Measurements from ENCODE around the gene FAM107B.

The FAM107B gene

DNA sequence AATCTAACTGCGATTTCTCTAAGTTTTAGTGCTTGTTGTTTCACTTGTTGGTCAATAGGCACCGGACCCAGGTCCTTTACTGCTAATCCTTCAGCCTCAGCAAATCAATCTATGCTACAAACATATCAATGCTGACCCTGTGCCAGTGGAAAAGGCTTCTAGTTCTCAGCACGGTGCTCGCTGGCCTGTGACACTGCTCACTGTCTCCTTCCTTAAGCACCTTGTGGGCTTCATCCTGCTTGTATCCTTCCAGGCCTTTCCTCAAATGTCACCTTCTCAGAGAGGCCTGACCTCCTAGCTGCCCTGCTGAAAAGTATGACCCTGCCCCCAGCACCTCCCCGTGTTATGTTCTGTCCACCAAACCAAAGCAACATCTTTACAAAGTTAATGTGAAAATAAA, 242.7 kb downstream of the FAM107B start:
- TF ChIP-seq, protein P1, sequence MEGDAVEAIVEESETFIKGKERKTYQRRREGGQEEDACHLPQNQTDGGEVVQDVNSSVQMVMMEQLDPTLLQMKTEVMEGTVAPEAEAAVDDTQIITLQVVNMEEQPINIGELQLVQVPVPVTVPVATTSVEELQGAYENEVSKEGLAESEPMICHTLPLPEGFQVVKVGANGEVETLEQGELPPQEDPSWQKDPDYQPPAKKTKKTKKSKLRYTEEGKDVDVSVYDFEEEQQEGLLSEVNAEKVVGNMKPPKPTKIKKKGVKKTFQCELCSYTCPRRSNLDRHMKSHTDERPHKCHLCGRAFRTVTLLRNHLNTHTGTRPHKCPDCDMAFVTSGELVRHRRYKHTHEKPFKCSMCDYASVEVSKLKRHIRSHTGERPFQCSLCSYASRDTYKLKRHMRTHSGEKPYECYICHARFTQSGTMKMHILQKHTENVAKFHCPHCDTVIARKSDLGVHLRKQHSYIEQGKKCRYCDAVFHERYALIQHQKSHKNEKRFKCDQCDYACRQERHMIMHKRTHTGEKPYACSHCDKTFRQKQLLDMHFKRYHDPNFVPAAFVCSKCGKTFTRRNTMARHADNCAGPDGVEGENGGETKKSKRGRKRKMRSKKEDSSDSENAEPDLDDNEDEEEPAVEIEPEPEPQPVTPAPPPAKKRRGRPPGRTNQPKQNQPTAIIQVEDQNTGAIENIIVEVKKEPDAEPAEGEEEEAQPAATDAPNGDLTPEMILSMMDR (IDR thresholded peaks at IDR 0.05; ENCODE audit: low read depth, low read length, missing control alignments): no peak
- no peak overlapping the region for H3K4me3 ChIP-seq (replicated peaks; ENCODE audit: low read depth, low read length)
- no peak for DNase-seq (ENCODE audit: extremely low read depth, low read depth)

DNA sequence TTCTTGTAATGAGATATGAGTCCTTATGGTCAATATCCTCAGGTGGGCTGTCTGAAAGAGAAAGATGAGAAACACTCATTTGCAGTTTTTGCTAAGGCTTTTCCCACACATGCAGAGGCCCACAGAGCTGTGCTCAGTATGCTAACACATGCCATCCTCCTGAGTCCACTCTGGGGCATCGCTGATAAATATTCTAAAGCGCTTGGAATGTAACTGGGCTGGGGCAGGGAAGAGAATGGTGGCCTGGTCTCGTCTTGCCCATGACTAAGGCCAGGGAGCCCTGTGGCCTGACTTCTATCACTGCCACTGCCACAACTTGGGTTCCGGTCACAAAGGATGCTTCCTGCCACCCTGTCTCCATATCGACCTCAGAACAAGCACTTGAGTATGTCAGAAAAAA, 244.2 kb downstream of the FAM107B start:
- TF ChIP-seq, protein P1 (IDR thresholded peaks at IDR 0.05; ENCODE audit: low read depth, low read length, missing control alignments): no peak
- DNase-seq (ENCODE audit: extremely low read depth, low read depth): no peak
- no peak overlapping the region for H3K4me3 ChIP-seq (replicated peaks; ENCODE audit: low read depth, low read length)

GRCh38 chr10:14529351-14529750, 245.3 kb downstream of the FAM107B start:
- TF ChIP-seq, protein P1 (IDR thresholded peaks at IDR 0.05; ENCODE audit: low read depth, low read length, missing control alignments): no peak
- H3K4me3 ChIP-seq (replicated peaks; ENCODE audit: low read depth, low read length): no peak overlapping the region
- no peak for DNase-seq (ENCODE audit: extremely low read depth, low read depth)

DNA sequence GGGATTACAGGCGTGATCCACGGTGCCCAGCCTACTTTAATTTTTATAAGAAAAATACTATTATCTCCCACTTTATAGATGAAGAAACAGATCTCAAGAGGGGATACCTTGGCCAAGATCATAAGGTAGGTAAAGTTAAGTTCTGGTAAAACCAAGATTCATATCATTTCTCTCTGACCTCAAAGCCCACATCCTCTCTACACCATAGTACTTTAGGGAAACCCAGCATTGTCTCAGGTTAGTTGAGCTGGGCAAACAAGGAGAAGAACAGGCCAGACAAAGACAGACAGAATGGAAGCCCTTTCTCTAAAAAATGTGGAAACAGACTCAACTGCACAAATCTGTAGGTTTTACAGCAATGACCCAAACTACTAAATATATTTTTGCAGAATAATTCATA, 246.2 kb downstream of the FAM107B start:
- TF ChIP-seq, protein P1 (IDR thresholded peaks at IDR 0.05; ENCODE audit: low read depth, low read length, missing control alignments): no peak
- H3K4me3 ChIP-seq (replicated peaks; ENCODE audit: low read depth, low read length): no peak overlapping the region
- DNase-seq (ENCODE audit: extremely low read depth, low read depth): no peak

GRCh38 chr10:14527915-14528314, 246.8 kb downstream of the FAM107B start:
- TF ChIP-seq, protein P1 (IDR thresholded peaks at IDR 0.05; ENCODE audit: low read depth, low read length, missing control alignments): no peak
- H3K4me3 ChIP-seq (replicated peaks; ENCODE audit: low read depth, low read length): no peak overlapping the region
- DNase-seq (ENCODE audit: extremely low read depth, low read depth): no peak

- no peak overlapping the region for H3K4me3 ChIP-seq (replicated peaks; ENCODE audit: low read depth, low read length)
- TF ChIP-seq, protein P1 (IDR thresholded peaks at IDR 0.05; ENCODE audit: low read depth, low read length, missing control alignments): no peak
- DNase-seq (ENCODE audit: extremely low read depth, low read depth): no peak
These were observed 247.4 kb downstream of the FAM107B start for GRCh38 chr10:14527134-14527844.

GRCh38 chr10:14526326-14526725, 248.4 kb downstream of the FAM107B start:
- TF ChIP-seq, protein P1 (IDR thresholded peaks at IDR 0.05; ENCODE audit: low read depth, low read length, missing control alignments): no peak
- H3K4me3 ChIP-seq (replicated peaks; ENCODE audit: low read depth, low read length): no peak overlapping the region
- no peak for DNase-seq (ENCODE audit: extremely low read depth, low read depth)

Measured in HFF-Myc (cell line).